D341Med (cell line): ENCODE data around the gene DDA1.

Source experiments
- DNase-seq: peaks from one replicate; pipeline ENCODE4 v3.0.0; 2012; ENCODE audit warnings: low spot score

DDA1 gene

DNA sequence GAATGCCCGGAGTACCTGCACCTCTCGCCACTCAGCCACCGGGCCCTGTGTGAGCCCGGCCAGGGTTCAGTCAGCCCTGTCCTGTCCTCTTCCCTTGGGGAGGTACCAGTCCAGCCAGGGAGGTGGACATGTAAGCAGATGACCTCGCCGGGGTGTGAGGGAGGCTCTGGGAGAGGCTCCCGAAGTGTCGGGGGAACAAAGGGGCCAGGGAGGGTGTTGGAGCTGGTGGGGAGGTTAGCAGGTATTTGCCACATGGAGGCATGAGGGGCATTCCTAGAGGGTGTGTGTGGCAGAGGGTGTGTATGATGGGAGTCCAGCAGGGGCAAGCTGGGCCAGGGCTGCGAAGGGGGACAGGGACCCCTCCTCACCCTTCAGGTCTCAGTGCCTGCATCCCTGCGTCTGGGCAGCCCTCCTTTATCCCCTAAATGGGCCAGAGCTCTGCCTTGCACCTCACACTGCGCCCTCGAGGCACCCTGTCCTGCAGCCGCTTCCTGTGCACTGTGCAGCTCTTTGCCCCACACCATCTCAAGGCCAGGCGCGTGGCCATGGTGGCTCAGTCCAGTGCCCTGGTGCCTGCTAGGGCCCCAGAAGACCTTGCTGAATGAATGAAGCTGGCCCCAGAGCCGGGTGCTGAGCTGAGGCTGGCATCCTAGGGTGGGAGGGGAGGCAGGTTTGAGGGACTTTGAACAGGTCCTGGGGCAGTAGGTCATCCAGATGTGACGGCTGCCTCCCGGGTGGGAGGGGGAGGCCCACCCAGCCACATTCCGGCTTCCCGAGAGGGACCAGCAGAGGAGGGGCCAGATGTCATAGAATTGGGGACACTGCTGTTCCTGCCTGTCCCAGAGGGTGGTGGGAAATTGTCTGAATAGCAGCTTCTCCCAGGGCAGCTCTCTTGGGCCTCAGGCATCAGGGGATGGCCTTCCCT is 3.1 kb downstream of the DDA1 start:
- no peak for DNase-seq

DNA sequence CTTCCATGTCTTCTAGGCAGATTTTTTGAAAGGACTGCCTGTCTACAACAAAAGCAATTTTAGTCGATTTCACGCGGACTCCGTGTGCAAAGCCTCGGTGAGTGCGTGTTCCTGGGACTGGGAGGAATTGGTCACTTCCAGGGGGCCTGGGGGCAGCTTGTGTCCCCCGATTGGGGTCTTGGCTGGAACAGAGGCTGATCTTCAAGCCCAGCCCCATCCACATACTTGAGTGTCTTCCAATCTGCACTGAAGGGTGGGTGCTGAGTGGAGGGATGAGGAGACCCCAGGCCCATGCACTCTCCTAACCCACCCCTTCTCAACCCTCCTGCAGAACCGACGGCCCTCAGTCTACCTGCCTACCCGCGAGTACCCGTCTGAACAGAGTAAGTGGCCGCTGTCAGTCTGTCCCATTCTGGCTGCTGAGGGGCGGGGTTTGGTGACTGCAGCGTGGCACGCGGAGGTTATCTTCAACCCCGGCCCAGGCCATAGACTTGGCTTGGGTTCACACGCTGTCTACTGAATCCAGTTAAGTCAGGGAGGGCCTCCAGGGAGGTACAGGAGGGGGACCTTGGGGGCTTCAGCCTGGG is 4.7 kb downstream of the DDA1 start:
- DNase-seq, result no peak

DNA sequence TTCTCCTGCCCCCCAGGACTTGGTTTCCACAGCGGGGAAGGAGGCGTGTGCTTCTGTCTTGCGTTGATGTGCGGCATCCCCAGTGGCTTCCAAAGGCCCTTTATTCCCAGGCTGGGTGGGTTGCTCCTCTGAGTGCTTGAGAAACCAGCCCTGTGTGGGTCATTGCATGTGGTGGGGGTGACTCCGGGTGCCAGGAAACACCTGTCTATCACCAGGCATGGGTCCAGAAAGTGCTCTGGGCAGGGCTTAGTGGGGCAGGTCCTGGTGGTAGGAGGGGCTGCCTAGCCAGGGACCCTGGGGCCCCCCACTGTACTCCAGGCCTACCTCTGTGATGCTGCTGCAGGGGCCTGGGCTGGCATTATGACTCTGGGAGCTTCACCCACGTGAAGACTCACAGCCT is 9.6 kb downstream of the DDA1 start:
- peak; percentile 20 for DNase-seq

DNA sequence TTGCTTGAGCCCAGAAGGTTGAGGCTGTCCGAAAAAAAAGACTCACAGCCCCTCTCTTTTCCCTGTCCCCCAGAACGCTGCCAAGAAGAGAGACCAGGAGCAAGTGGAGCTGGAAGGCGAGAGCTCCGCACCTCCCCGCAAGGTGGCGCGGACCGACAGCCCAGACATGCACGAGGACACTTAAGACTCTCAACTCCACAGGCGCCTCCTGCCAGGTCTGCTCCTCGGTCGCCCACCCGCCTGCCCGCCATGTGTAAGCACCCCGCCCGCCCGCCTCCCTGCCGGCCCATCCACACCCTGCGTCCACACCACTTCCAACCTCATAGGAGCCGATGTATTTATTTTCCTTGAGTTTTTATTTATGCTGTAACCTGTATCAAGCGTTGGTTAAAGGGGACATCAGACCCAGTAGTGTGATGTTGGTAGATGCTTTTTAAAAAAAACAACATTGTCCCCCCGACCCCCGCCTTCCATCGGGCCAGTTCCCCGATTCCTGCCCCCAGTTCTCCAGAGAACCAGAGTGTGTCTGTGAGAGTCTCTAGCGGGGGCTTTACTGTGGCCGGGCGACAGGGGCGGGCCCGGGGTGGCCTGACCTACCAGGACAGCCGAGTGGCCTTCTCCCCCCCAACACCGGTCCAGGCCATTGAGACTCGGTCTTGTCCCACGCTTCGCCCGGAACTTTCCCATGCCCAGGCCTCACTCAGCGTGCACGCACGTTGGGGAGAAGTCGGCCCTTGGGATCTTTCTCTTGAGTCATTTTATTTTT is 10.3 kb downstream of the DDA1 start:
- peak; percentile 27 for DNase-seq

DNA sequence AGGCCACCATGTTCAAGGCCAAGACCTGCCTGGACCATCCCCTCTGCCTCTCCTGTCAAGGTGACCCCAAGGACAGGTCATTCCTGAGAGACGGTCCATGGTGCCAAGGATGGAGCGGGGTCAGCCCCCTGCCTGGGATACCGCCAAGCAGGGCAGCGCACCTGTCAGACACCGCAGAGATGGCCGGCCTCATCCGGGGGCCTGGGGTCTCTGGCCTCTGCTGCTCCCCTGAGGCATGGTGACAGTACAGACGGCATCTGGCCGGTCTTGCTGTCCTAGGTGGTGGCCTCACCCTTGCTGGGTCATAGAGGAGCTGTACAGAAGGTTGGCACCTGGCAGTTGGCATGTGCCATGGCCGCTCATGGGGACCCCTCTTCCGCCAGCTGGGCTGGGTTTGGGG is 11.1 kb downstream of the DDA1 start:
- no peak for DNase-seq

DNA sequence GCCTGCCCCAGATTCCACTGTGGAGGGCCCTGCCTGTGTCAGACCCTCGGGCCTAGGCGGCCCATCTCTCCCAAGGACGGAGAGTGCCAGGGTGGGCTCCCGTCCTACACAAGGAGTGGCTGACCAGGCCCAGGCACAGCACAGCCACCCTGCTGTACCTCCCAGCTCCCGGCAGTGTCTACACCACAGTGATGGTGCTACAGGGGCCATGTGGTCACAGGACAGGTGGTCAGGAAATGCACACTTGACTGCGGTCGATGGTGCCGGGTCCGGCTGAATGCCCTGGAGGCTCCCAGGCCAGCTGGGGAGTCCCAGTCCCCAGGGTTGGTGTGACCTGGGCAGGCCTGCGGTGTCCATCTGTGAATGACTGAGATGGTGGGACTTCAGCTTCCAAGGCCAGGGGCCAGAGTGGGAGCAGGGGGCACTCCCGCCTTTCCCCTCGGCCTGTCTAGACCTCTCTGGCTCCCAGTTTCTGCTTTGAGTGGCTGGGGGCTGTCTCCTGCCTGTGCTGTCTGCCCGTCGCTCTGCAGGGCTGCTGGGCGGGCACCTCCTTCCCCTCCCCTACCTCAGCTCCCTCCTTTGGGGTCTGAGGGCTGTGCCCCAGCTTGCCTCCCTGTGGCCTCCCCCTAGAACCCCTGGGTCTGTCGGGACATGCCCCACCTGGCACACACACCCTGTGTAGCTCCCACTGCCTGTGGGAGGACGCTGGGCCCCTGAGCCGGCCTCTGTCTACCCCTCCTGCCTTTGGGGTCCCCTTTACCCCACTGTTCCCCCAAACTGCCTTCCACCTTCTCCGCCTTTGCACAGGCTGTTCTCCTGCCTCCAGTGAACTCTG is 12.5 kb downstream of the DDA1 start:
- DNase-seq, result peak; percentile 22

DNA sequence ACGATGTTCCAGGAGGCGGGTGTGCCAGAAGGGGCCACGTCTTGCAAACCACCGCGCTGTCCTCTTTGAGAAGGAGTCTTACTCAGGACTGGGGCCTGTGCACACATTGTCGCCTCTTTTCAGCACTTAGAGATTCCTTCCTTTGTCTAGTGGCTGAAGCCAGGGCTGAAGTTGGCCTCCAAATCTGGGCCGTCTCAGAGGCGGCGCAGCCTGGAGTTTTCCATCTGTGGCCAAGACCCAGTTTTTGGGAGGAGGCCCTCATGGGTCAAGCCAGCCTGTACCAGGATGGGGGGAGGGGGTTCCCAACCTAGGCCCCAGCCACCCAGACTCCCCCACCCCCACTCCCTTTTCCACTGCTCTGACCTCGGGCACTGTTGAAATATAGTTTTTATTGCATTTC is 13.5 kb downstream of the DDA1 start:
- no peak for DNase-seq

DNA sequence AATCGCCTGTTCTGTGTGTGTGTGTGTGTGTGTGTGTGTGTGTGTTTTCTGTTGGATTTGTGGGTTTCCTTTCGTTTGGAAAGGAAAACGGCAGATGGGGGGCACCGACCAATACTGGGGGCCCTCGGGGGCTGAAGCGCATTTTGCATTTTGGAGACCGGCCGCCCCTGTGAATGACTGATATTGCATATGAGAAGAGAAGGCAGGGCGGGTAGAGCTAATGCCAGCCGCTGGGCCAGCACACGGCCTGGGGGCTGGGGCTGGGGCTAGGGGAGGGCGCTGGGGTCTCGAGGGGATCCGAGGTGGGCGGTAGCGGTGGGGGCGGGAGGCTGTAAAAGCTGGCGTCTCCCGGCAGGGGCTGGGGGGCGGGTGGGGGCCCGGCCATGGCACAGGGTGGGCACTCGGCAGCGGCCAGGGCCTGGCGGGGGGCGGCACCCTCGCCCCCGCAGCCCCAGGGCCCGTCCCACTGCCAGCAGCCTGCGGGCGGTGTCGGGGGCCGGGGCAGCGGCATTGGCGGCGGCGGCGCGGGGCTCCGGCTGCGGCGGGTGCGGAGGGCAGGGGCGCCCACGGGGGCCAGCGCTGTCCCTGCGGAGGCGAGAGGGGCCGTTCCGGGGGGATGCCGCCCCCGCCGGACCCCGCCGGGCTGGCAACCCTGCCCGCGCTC is 14.1 kb downstream of the DDA1 start:
- DNase-seq, result no peak

- no peak for DNase-seq
These were observed 14.6 kb downstream of the DDA1 start for GRCh38 chr19:17323964-17324332.

- no peak for DNase-seq
These were observed 15.2 kb downstream of the DDA1 start for GRCh38 chr19:17324357-17325114.

- no peak for DNase-seq
These were observed 15.8 kb downstream of the DDA1 start for GRCh38 chr19:17325133-17325532.

GRCh38 chr19:17325881-17326594 is 16.7 kb downstream of the DDA1 start:
- no peak for DNase-seq

DNA sequence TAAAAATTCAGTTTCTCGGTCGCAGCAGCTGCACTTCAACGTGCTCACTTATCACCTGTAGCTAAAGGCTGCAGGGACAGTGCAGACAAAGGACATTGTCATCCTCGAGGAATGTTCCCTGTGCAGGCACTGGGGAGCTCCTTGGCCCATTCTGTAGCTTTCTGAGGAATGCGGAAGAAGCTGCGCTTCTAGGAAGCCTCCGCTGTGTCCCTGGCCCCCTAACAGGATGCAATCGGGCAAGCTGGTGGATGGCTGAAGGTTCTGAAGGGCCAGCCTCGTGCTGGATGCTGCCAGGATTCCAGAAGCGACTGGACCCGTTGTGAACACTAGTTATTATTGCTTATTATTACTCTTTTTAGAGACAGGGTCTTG is 17.2 kb downstream of the DDA1 start:
- peak; percentile 8 for DNase-seq

- peak; percentile 17 for DNase-seq
These were observed 17.8 kb downstream of the DDA1 start for GRCh38 chr19:17327068-17327653.

- no peak for DNase-seq
These were observed 18.5 kb downstream of the DDA1 start for GRCh38 chr19:17327654-17328516.

DNA sequence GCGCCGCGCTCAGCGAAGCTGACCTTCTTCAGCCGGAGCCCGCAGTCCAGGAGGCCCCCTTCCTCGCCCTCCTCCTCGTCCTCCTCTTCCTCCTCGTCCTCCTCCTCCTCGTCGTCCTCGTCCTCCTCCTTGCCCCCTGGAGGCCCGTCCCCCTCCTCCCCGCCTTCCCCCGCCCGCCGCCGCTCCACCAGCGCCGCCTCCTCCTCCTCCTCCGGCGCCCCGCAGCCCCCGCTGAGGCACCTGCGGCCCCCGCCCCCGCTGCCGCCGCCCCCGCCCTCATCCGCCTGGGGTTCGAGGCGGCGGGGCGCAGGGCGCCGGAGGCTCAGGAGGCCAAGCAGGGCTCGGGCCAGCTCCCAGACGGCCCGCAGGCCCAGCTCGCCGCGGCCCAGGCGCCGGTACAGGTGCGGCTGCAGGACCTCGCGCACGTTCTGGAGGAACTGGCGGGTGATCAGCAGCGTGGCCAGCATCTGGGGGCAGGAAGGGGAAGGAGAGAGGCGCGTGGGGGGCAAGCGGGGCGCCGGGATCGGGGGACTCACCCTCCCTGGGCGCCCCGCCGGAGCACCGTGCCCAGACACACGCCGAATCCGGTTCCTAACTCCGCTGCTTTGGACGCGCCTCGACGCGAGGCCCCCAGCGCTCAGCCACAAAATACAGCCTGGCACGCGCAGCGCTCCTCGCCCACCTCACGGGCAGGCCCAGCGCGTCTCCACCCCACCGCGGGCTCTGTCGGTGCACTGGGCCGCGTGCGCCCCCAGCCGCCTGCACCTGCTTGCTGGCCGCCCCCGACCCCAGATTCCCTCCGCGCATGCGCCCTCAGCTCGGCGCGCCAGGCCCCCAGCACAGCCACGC is 19.4 kb downstream of the DDA1 start:
- no peak for DNase-seq

DNA sequence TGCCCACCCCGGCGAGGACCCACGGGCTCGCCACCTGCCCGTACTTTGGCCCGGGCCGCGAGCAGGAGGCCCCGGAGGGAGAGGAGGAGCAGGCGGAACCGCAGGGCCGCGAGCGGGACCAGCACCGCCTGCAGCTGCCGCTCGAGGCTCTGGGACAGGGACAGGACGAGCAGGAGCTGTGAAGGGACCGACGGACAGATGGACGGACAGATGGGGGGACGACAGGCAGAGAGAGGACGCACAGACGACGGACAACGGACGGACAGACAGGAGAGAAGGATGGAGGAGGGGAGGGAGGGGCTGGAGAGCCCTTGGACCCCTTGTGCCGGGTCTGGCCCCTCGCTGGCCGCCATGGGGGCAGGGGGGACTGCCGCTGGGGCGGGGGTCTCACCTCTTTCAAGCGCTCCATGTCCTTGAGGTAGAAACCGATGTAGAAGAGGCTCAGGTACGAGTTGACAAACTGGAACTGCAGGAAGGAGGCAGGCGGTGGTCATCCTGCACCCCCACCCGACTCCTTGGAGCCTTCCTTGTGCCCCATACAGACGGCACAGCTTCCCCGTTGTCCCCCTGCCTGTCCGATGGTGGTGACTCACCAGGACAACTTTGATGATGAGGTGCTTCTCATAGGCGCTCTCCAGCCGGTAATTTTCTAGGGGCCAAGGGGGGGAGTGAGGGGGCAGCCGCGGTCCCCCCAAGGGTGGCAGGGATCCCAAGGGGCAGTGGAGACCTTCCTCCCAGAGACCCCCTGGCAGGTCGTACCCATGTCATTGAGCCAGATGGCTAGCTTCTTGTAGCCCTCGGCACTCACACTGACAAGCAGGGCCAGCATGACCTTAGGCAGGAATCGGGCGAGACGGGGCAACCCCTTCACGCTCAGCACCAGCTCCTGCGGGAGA is 20.3 kb downstream of the DDA1 start:
- DNase-seq, result no peak
